Nephron progenitor cell (in vitro differentiated cells): ENCODE results near the gene HDAC4.
"Not testable (repeated sequence)": the region's sequence is repeated elsewhere in the genome, so short reads cannot be mapped to it uniquely, and the experiment has no call there.

Experiments
- DNase-seq: peaks from one replicate; pipeline ENCODE4 v3.0.0; 2021
- H3K27ac Mint-ChIP-seq: 2 replicates; pipeline ENCODE4 v1.8.0; 2021; ENCODE audit warnings: mild to moderate bottlenecking, moderate library complexity, mixed read lengths
- H3K27me3 Mint-ChIP-seq: 2 replicates; pipeline ENCODE4 v1.8.0; 2021; ENCODE audit warnings: mild to moderate bottlenecking, low read depth, mixed read lengths; ENCODE audit not compliant: poor library complexity
- H3K36me3 Mint-ChIP-seq: 2 replicates; pipeline ENCODE4 v1.8.0; 2021; ENCODE audit warnings: low read depth, mixed read lengths
- H3K4me1 Mint-ChIP-seq: 2 replicates; pipeline ENCODE4 v1.8.0; 2021; ENCODE audit warnings: mixed read lengths
- H3K4me3 Mint-ChIP-seq: 2 replicates; pipeline ENCODE4 v1.8.0; 2021; ENCODE audit warnings: mild to moderate bottlenecking, moderate library complexity, mixed read lengths
- H3K9me3 Mint-ChIP-seq: 2 replicates; pipeline ENCODE4 v1.8.0; 2021; ENCODE audit warnings: mild to moderate bottlenecking, moderate library complexity, mixed read lengths
- CTCF ChIP-seq: fragments of 200-600 bp; sonication (generic); IDR thresholded peaks from 2 replicates; pipeline ENCODE4 v1.5.0; 2021; ENCODE audit warnings: antibody characterized with exemption

HDAC4 gene

GRCh38 chr2:239283961-239284795, 116.6 kb downstream of the HDAC4 start:
- no peak for DNase-seq
- Mint-ChIP-seq H3K4me1 (peaks cover 52% of the 10 kb centered on the region), H3K27ac (peak overlapping the region; percentile 79), H3K9me3 (no peaks in the 10 kb centered on the region), H3K27me3 (no peaks in the 10 kb centered on the region), H3K36me3 (no peaks in the 10 kb centered on the region), H3K4me3 (no peak overlapping the region)
- TF ChIP-seq CTCF = no peak

GRCh38 chr2:239283288-239283945, 117.4 kb downstream of the HDAC4 start:
- Mint-ChIP-seq H3K27ac (no peak overlapping the region), H3K4me1 (peaks cover 45% of the 10 kb centered on the region), H3K36me3 (no peaks in the 10 kb centered on the region)

GRCh38 chr2:239282448-239283287, 118.2 kb downstream of the HDAC4 start:
- TF ChIP-seq CTCF = no peak
- Mint-ChIP-seq H3K9me3 (no peaks in the 10 kb centered on the region), H3K27ac (no peak overlapping the region), H3K36me3 (no peaks in the 10 kb centered on the region), H3K27me3 (no peaks in the 10 kb centered on the region), H3K4me1 (peaks cover 41% of the 10 kb centered on the region), H3K4me3 (no peak overlapping the region)
- no peak for DNase-seq

More at GRCh38 chr2:239283288-239283945, 117.4 kb downstream of the HDAC4 start:
- Mint-ChIP-seq H3K4me3 (no peak overlapping the region), H3K9me3 (no peaks in the 10 kb centered on the region), H3K27me3 (no peaks in the 10 kb centered on the region)
- TF ChIP-seq CTCF = no peak
- no peak for DNase-seq

GRCh38 chr2:239280296-239281017, 120.4 kb downstream of the HDAC4 start:
- DNase-seq, H3K36me3 Mint-ChIP-seq, H3K27ac Mint-ChIP-seq, H3K27me3 Mint-ChIP-seq, H3K4me3 Mint-ChIP-seq, H3K9me3 Mint-ChIP-seq: not testable (repeated sequence)
- H3K4me1 Mint-ChIP-seq = peaks cover 36% of the 10 kb centered on the region

- H3K36me3 Mint-ChIP-seq = no peaks in the 10 kb centered on the region
- no peaks in the 10 kb centered on the region for H3K9me3 Mint-ChIP-seq
- DNase-seq = no peak
- no peaks in the 10 kb centered on the region for H3K27me3 Mint-ChIP-seq
- peak overlapping the region; percentile 53 for H3K27ac Mint-ChIP-seq
- H3K4me1 Mint-ChIP-seq = peaks cover 36% of the 10 kb centered on the region
- no peak overlapping the region for H3K4me3 Mint-ChIP-seq
- no peak for TF ChIP-seq CTCF
Observed at GRCh38 chr2:239279508-239280295, 121.1 kb downstream of the HDAC4 start.
